Coronary artery (tissue), 2 donors: ENCODE measurements around the gene WNK1.

Experiments used
- DNase-seq: peaks from one replicate; pipeline ENCODE4 v3.0.0-alpha.2; 2017; ENCODE audit warnings: low spot score
- H3K27ac ChIP-seq, 2 donors: fragments of 200-600 bp; sonication (generic); one replicate each; pipeline ENCODE4 v1.5.1; 2016 to 2019
- H3K4me3 ChIP-seq: fragments of 200-600 bp; sonication (generic); 2 replicates; pipeline ENCODE4 v1.5.1; 2016; ENCODE audit warnings: mild to moderate bottlenecking, moderate library complexity
- CTCF ChIP-seq: fragments of 200-600 bp; sonication (generic); IDR thresholded peaks from one replicate; pipeline ENCODE4 v1.5.1; 2019; ENCODE audit warnings: antibody characterized with exemption

WNK1 gene

GRCh38 chr12:800401-800800 lies 48.0 kb downstream of the WNK1 start:
- H3K4me3 ChIP-seq: no peak overlapping the region
- H3K27ac ChIP-seq: no peak overlapping the region
- DNase-seq: no peak
- no peak for TF ChIP-seq CTCF

- no peak overlapping the region for H3K4me3 ChIP-seq
- H3K27ac ChIP-seq: no peak overlapping the region
- no peak for TF ChIP-seq CTCF
- DNase-seq: no peak
Measured at GRCh38 chr12:802242-803120, 50.1 kb downstream of the WNK1 start.

GRCh38 chr12:805022-805632 lies 52.7 kb downstream of the WNK1 start:
- no peak for TF ChIP-seq CTCF
- DNase-seq: no peak
- H3K4me3 ChIP-seq: no peak overlapping the region
- peak overlapping the region; percentile 21 to 52 for H3K27ac ChIP-seq

- DNase-seq: no peak
- Histone ChIP-seq H3K4me3 (peak overlapping the region; percentile 4), H3K27ac (peak overlapping the region; percentile 52 to 78)
- no peak for TF ChIP-seq CTCF
Measured at GRCh38 chr12:806200-806791, 53.9 kb downstream of the WNK1 start.

- Histone ChIP-seq H3K27ac (peak overlapping the region; percentile 52 to 78), H3K4me3 (peak overlapping the region; percentile 4)
- no peak for DNase-seq
- no peak for TF ChIP-seq CTCF
Measured at GRCh38 chr12:807041-807735, 54.8 kb downstream of the WNK1 start.

GRCh38 chr12:810116-810515 lies 57.7 kb downstream of the WNK1 start:
- DNase-seq: no peak
- no peak overlapping the region for H3K27ac ChIP-seq
- no peak for TF ChIP-seq CTCF
- H3K4me3 ChIP-seq: no peak overlapping the region
